ENCODE data around the gene HSP90AB1.

DNA sequence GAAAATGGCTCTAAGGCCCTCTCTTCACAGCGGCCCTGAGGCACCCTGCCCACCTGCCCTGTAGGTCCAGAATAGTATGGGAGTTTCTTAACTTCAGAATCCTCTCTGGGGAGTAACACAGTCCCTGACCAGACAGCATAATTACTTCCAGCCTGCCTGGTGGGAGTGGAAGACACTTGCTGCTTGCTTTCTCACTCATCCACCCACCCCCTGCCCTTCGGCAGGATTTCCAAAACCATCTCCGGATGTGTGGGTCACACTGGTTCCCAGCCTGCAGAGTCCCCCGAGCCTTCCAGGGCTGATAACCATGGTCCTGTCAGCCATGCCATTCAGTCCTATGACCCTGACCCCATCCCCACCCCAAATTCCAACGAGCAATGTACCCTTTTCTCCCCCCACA, 18.1 kb upstream of the HSP90AB1 start:
- no peak for TF ChIP-seq POLR2AphosphoS5 (IDR thresholded peaks at IDR 0.05; ENCODE audit: low read depth, low read length)
- TF ChIP-seq, protein P1, sequence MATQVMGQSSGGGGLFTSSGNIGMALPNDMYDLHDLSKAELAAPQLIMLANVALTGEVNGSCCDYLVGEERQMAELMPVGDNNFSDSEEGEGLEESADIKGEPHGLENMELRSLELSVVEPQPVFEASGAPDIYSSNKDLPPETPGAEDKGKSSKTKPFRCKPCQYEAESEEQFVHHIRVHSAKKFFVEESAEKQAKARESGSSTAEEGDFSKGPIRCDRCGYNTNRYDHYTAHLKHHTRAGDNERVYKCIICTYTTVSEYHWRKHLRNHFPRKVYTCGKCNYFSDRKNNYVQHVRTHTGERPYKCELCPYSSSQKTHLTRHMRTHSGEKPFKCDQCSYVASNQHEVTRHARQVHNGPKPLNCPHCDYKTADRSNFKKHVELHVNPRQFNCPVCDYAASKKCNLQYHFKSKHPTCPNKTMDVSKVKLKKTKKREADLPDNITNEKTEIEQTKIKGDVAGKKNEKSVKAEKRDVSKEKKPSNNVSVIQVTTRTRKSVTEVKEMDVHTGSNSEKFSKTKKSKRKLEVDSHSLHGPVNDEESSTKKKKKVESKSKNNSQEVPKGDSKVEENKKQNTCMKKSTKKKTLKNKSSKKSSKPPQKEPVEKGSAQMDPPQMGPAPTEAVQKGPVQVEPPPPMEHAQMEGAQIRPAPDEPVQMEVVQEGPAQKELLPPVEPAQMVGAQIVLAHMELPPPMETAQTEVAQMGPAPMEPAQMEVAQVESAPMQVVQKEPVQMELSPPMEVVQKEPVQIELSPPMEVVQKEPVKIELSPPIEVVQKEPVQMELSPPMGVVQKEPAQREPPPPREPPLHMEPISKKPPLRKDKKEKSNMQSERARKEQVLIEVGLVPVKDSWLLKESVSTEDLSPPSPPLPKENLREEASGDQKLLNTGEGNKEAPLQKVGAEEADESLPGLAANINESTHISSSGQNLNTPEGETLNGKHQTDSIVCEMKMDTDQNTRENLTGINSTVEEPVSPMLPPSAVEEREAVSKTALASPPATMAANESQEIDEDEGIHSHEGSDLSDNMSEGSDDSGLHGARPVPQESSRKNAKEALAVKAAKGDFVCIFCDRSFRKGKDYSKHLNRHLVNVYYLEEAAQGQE (IDR thresholded peaks at IDR 0.05; ENCODE audit: insufficient read depth in 1 of 2, low read depth in 2 of 2, low read length in 2 of 2), result no peak
